Upper lobe of left lung (tissue), 4 donors: ENCODE results near the gene NOA1.

ENCODE experiments used
- CTCF ChIP-seq, 6 experiments: fragments of 450-650 bp in 4 of 6; fragments of 200-600 bp in 2 of 6; sonication (generic) in 2 of 6; IDR thresholded peaks; one replicate each; pipeline ENCODE4 v1.5.1; 2016 to 2019; ENCODE audit warnings: antibody characterized with exemption in 6 of 6
- POLR2A ChIP-seq, 4 donors: fragments of 450-650 bp; IDR thresholded peaks; one replicate each; pipeline ENCODE4 v1.5.1; 2016 to 2017; ENCODE audit warnings: antibody characterized with exemption in 4 of 4, mild to moderate bottlenecking in 2 of 4

DNA sequence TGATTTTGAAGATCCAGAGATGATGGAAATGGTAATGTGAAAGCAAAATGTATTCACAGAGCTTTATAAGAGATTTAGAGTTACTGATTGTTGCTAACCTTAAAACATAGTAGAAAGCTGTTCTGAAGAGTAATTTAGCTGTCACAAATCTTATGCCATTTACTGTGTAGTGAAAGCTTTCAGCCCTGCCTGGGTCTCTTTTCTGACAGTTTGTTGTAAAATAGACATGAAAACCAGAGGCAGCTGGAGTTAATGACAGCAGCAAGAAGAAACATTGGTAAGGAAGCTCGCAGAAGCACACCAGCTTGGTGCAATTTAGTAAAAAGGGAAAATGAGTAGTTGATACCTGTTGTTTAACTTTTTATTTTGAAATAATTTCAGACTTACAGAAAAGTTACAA, 22.3 kb upstream of the NOA1 start:
- TF ChIP-seq POLR2A (IDR thresholded peaks at IDR 0.05) = no peak
- no peak for TF ChIP-seq CTCF (IDR thresholded peaks at IDR 0.05)
